Mononuclear cell (primary cell): ENCODE measurements around the gene FLNC. TPM values are rescaled to one million over a fixed set of nuclear protein-coding genes. Genes with fewer than 3 reads are reported as not detected.

ENCODE experiments used
- H3K27me3 ChIP-seq: 2 replicates; pipeline ENCODE4 v1.6.0; 2011; ENCODE audit warnings: low read length, control low read depth; ENCODE audit not compliant: insufficient read depth
- H3K4me1 ChIP-seq: 2 replicates; pipeline ENCODE4 v1.5.1; 2011; ENCODE audit warnings: mild to moderate bottlenecking, low read length, control low read depth; ENCODE audit not compliant: insufficient read depth
- H3K4me3 ChIP-seq: 2 replicates; pipeline ENCODE4 v1.5.1; 2011; ENCODE audit warnings: mild to moderate bottlenecking, low read length, moderate library complexity
- H3K9me3 ChIP-seq: 2 replicates; pipeline ENCODE4 v1.5.1; 2011; ENCODE audit warnings: low read depth, mild to moderate bottlenecking, control low read depth, low read length
- total RNA-seq: library from RNA; depleted of rRNA; stranded (reverse); fragments of >200 nt; gene quantifications from one replicate; pipeline ENCODE4 v1.2.3, GENCODE V29; 2012

The FLNC gene
- total RNA-seq, 1 donor = under 0.01 TPM

- H3K4me1 ChIP-seq = no peaks in the 10 kb centered on the region
- no peaks in the 10 kb centered on the region for H3K27me3 ChIP-seq
- H3K9me3 ChIP-seq = no peaks in the 10 kb centered on the region
- H3K4me3 ChIP-seq = no peak overlapping the region
Observed at GRCh38 chr7:128878226-128879105, 48.3 kb downstream of the FLNC start.

GRCh38 chr7:128879461-128879938 is 49.3 kb downstream of the FLNC start:
- H3K27me3 ChIP-seq = no peaks in the 10 kb centered on the region
- H3K4me3 ChIP-seq = no peak overlapping the region
- H3K9me3 ChIP-seq = no peaks in the 10 kb centered on the region
- H3K4me1 ChIP-seq = no peaks in the 10 kb centered on the region

- no peaks in the 10 kb centered on the region for H3K27me3 ChIP-seq
- no peaks in the 10 kb centered on the region for H3K4me1 ChIP-seq
- no peaks in the 10 kb centered on the region for H3K9me3 ChIP-seq
- no peak overlapping the region for H3K4me3 ChIP-seq
Observed at GRCh38 chr7:128879939-128880746, 49.9 kb downstream of the FLNC start.

- Histone ChIP-seq H3K4me3 (no peak overlapping the region), H3K9me3 (no peaks in the 10 kb centered on the region), H3K4me1 (no peaks in the 10 kb centered on the region)
Observed at GRCh38 chr7:128880791-128881457, 50.7 kb downstream of the FLNC start.

GRCh38 chr7:128881458-128882125 is 51.4 kb downstream of the FLNC start:
- H3K4me1 ChIP-seq = no peaks in the 10 kb centered on the region
- no peak overlapping the region for H3K4me3 ChIP-seq
- no peaks in the 10 kb centered on the region for H3K27me3 ChIP-seq
- H3K9me3 ChIP-seq = no peaks in the 10 kb centered on the region

More at GRCh38 chr7:128880791-128881457, 50.7 kb downstream of the FLNC start:
- no peaks in the 10 kb centered on the region for H3K27me3 ChIP-seq

- Histone ChIP-seq H3K4me1 (no peaks in the 10 kb centered on the region), H3K27me3 (no peaks in the 10 kb centered on the region), H3K4me3 (no peak overlapping the region), H3K9me3 (no peaks in the 10 kb centered on the region)
Observed at GRCh38 chr7:128882134-128882533, 51.9 kb downstream of the FLNC start.

- no peaks in the 10 kb centered on the region for H3K9me3 ChIP-seq
- H3K27me3 ChIP-seq = no peaks in the 10 kb centered on the region
- H3K4me3 ChIP-seq = no peak overlapping the region
- H3K4me1 ChIP-seq = no peaks in the 10 kb centered on the region
Observed at GRCh38 chr7:128883622-128884448, 53.6 kb downstream of the FLNC start.

- Histone ChIP-seq H3K4me3 (no peak overlapping the region), H3K9me3 (no peaks in the 10 kb centered on the region), H3K4me1 (no peaks in the 10 kb centered on the region), H3K27me3 (peaks cover 5% of the 10 kb centered on the region)
Observed at GRCh38 chr7:128884561-128885369, 54.6 kb downstream of the FLNC start.

GRCh38 chr7:128885370-128886187 is 55.4 kb downstream of the FLNC start:
- Histone ChIP-seq H3K4me3 (no peak overlapping the region), H3K27me3 (peaks cover 10% of the 10 kb centered on the region), H3K4me1 (no peaks in the 10 kb centered on the region), H3K9me3 (no peaks in the 10 kb centered on the region)

- Histone ChIP-seq H3K4me1 (no peaks in the 10 kb centered on the region), H3K27me3 (peaks cover 14% of the 10 kb centered on the region), H3K9me3 (no peaks in the 10 kb centered on the region), H3K4me3 (no peak overlapping the region)
Observed at GRCh38 chr7:128886391-128887168, 56.4 kb downstream of the FLNC start.

GRCh38 chr7:128887169-128888038 is 57.2 kb downstream of the FLNC start:
- H3K27me3 ChIP-seq = peaks cover 18% of the 10 kb centered on the region

More at GRCh38 chr7:128887169-128888038, 57.2 kb downstream of the FLNC start:
- Histone ChIP-seq H3K4me1 (no peaks in the 10 kb centered on the region), H3K4me3 (no peak overlapping the region), H3K9me3 (no peaks in the 10 kb centered on the region)
